WI38 (cell line): ENCODE data around the gene MNAT1.

ENCODE experiments used
- H3K4me3 ChIP-seq: 2 replicates; pipeline ENCODE4 v1.5.1; 2011; ENCODE audit warnings: low read depth, mild to moderate bottlenecking, control low read depth, low read length
- CTCF ChIP-seq: IDR thresholded peaks from 2 replicates; pipeline ENCODE4 v1.5.1; 2012; ENCODE audit warnings: low read depth, mild to moderate bottlenecking, control low read depth, low read length

The MNAT1 gene

GRCh38 chr14:60926002-60926401 is 191.4 kb downstream of the MNAT1 start:
- no peak for TF ChIP-seq CTCF
- H3K4me3 ChIP-seq, result no peak overlapping the region

- H3K4me3 ChIP-seq, result no peak overlapping the region
- no peak for TF ChIP-seq CTCF
Observed at GRCh38 chr14:60931218-60931617, 196.7 kb downstream of the MNAT1 start.

- TF ChIP-seq CTCF, result no peak
- H3K4me3 ChIP-seq, result no peak overlapping the region
Observed at GRCh38 chr14:60933920-60934655, 199.5 kb downstream of the MNAT1 start.

GRCh38 chr14:60935319-60935718 is 200.8 kb downstream of the MNAT1 start:
- H3K4me3 ChIP-seq, result no peak overlapping the region
- no peak for TF ChIP-seq CTCF

- no peak overlapping the region for H3K4me3 ChIP-seq
- TF ChIP-seq CTCF, result no peak
Observed at GRCh38 chr14:60943637-60944032, 209.1 kb downstream of the MNAT1 start.

- no peak for TF ChIP-seq CTCF
- H3K4me3 ChIP-seq, result no peak overlapping the region
Observed at GRCh38 chr14:60944204-60944603, 209.6 kb downstream of the MNAT1 start.

- no peak overlapping the region for H3K4me3 ChIP-seq
- no peak for TF ChIP-seq CTCF
Observed at GRCh38 chr14:60945984-60946383, 211.4 kb downstream of the MNAT1 start.
